ENCODE results near the gene PSMD14. TPM values are rescaled to one million over a fixed set of nuclear protein-coding genes. Genes with fewer than 3 reads are reported as not detected.

The PSMD14 gene
- 57.0 and 69.2 TPM in 2 replicates for total RNA-seq
- polyA plus RNA-seq: 87.5 and 103 TPM in 2 replicates
- polyA plus RNA-seq (2012): 60.9 and 80.5 TPM in 2 replicates
- 4.1 and 4.2 TPM in 2 replicates for polyA minus RNA-seq (ENCODE audit: low replicate concordance)

GRCh38 chr2:161308178-161308955 is at the start of gene PSMD14:
TSS of gene PSMD14 (plus strand) at chr2:161308425. CDS start at chr2:161318826, 10,401 bp downstream.
- DNase-seq (ENCODE audit: low read depth in 2 of 2): peak; percentile 95 to 96
- peaks cover 2% of the 10 kb centered on the region for H3K4me1 ChIP-seq (ENCODE audit: control insufficient read depth, extremely low read depth, insufficient read depth, low read length)
- peaks cover 50% of the 10 kb centered on the region for H3K79me2 ChIP-seq (ENCODE audit: control insufficient read depth, insufficient read depth, low read length)
- H3K27ac ChIP-seq (ENCODE audit: insufficient read depth, low read length): peak within 1 kb of the TSS; percentile 94
- TF ChIP-seq CTCF (conservative IDR thresholded peaks at IDR 0.05 in 1 of 2, IDR thresholded peaks at IDR 0.05 in 1 of 2; ENCODE audit: low read depth in 1 of 2, low read length in 2 of 2): no peak
- TF ChIP-seq EZH2 (IDR thresholded peaks at IDR 0.05; ENCODE audit: low read length, missing control alignments): no peak
- peak within 1 kb of the TSS; percentile 95 for H3K9ac ChIP-seq (ENCODE audit: insufficient read depth, low read length)
- H3K4me3 ChIP-seq (replicated peaks in 1 of 4; ENCODE audit: control extremely low read depth in 1 of 4, insufficient read depth in 1 of 4, low read depth in 3 of 4, low read length in 4 of 4): peak within 1 kb of the TSS; percentile 59 to 94 (median 86)
- peak within 1 kb of the TSS; percentile 88 for H2AFZ ChIP-seq (ENCODE audit: low read length)
- no peaks in the 10 kb centered on the region for H3K36me3 ChIP-seq (ENCODE audit: control insufficient read depth, insufficient read depth, low read length)
- H3K9me3 ChIP-seq (ENCODE audit: control insufficient read depth, insufficient read depth, low read depth, low read length): no peaks in the 10 kb centered on the region
- no peaks in the 10 kb centered on the region for H4K20me1 ChIP-seq (ENCODE audit: control insufficient read depth, extremely low read depth, insufficient read depth, low read length)
- H3K4me2 ChIP-seq (ENCODE audit: extremely low read depth, insufficient read depth, low read length): peak within 1 kb of the TSS; percentile 92
- no peaks in the 10 kb centered on the region for H3K27me3 ChIP-seq (ENCODE audit: control insufficient read depth, insufficient read depth, low read length)

GRCh38 chr2:161265874-161266273 is 42.4 kb upstream of the PSMD14 start:
- Histone ChIP-seq H3K9ac (ENCODE audit: insufficient read depth, low read length) (no peak overlapping the region), H3K27ac (ENCODE audit: insufficient read depth, low read length) (no peak overlapping the region), H3K4me2 (ENCODE audit: extremely low read depth, insufficient read depth, low read length) (no peak overlapping the region), H3K4me3 (replicated peaks in 1 of 4; ENCODE audit: control extremely low read depth in 1 of 4, insufficient read depth in 1 of 4, low read depth in 3 of 4, low read length in 4 of 4) (no peak overlapping the region), H3K27me3 (ENCODE audit: control insufficient read depth, insufficient read depth, low read length) (no peaks in the 10 kb centered on the region), H3K36me3 (ENCODE audit: control insufficient read depth, insufficient read depth, low read length) (no peaks in the 10 kb centered on the region), H3K79me2 (ENCODE audit: control insufficient read depth, insufficient read depth, low read length) (no peaks in the 10 kb centered on the region), H4K20me1 (ENCODE audit: control insufficient read depth, extremely low read depth, insufficient read depth, low read length) (no peaks in the 10 kb centered on the region), H3K4me1 (ENCODE audit: control insufficient read depth, extremely low read depth, insufficient read depth, low read length) (no peaks in the 10 kb centered on the region), H3K9me3 (ENCODE audit: control insufficient read depth, insufficient read depth, low read depth, low read length) (no peaks in the 10 kb centered on the region), H2AFZ (ENCODE audit: low read length) (no peak overlapping the region)
- no peak for DNase-seq (ENCODE audit: low read depth in 2 of 2)
- TF ChIP-seq EZH2 (IDR thresholded peaks at IDR 0.05; ENCODE audit: low read length, missing control alignments) (no peak), CTCF (conservative IDR thresholded peaks at IDR 0.05 in 1 of 2, IDR thresholded peaks at IDR 0.05 in 1 of 2; ENCODE audit: low read depth in 1 of 2, low read length in 2 of 2) (no peak)

GRCh38 chr2:161269111-161269510 is 39.1 kb upstream of the PSMD14 start:
- H3K27ac ChIP-seq (ENCODE audit: insufficient read depth, low read length): no peak overlapping the region
- H3K79me2 ChIP-seq (ENCODE audit: control insufficient read depth, insufficient read depth, low read length): no peaks in the 10 kb centered on the region
- H3K36me3 ChIP-seq (ENCODE audit: control insufficient read depth, insufficient read depth, low read length): no peaks in the 10 kb centered on the region
- H3K4me1 ChIP-seq (ENCODE audit: control insufficient read depth, extremely low read depth, insufficient read depth, low read length): no peaks in the 10 kb centered on the region
- H3K4me3 ChIP-seq (replicated peaks in 1 of 4; ENCODE audit: control extremely low read depth in 1 of 4, insufficient read depth in 1 of 4, low read depth in 3 of 4, low read length in 4 of 4): no peak overlapping the region
- H3K27me3 ChIP-seq (ENCODE audit: control insufficient read depth, insufficient read depth, low read length): no peaks in the 10 kb centered on the region
- no peaks in the 10 kb centered on the region for H3K9me3 ChIP-seq (ENCODE audit: control insufficient read depth, insufficient read depth, low read depth, low read length)
- TF ChIP-seq EZH2 (IDR thresholded peaks at IDR 0.05; ENCODE audit: low read length, missing control alignments): no peak
- no peak for TF ChIP-seq CTCF (conservative IDR thresholded peaks at IDR 0.05 in 1 of 2, IDR thresholded peaks at IDR 0.05 in 1 of 2; ENCODE audit: low read depth in 1 of 2, low read length in 2 of 2)
- H3K9ac ChIP-seq (ENCODE audit: insufficient read depth, low read length): no peak overlapping the region
- no peak overlapping the region for H2AFZ ChIP-seq (ENCODE audit: low read length)
- H3K4me2 ChIP-seq (ENCODE audit: extremely low read depth, insufficient read depth, low read length): no peak overlapping the region
- H4K20me1 ChIP-seq (ENCODE audit: control insufficient read depth, extremely low read depth, insufficient read depth, low read length): no peaks in the 10 kb centered on the region
- no peak for DNase-seq (ENCODE audit: low read depth in 2 of 2)

All from fibroblast of lung (primary cell).